ENCODE measurements around the gene LRRC41. TPM values are rescaled to one million over a fixed set of nuclear protein-coding genes. Genes with fewer than 3 reads are reported as not detected.

The LRRC41 gene
- total and polyA plus RNA-seq, 2 of the 13 experiments (the other 11 are each of a cell fraction or from before 2014, with no cell fraction given), result 48.1 to 53.6 TPM

DNA sequence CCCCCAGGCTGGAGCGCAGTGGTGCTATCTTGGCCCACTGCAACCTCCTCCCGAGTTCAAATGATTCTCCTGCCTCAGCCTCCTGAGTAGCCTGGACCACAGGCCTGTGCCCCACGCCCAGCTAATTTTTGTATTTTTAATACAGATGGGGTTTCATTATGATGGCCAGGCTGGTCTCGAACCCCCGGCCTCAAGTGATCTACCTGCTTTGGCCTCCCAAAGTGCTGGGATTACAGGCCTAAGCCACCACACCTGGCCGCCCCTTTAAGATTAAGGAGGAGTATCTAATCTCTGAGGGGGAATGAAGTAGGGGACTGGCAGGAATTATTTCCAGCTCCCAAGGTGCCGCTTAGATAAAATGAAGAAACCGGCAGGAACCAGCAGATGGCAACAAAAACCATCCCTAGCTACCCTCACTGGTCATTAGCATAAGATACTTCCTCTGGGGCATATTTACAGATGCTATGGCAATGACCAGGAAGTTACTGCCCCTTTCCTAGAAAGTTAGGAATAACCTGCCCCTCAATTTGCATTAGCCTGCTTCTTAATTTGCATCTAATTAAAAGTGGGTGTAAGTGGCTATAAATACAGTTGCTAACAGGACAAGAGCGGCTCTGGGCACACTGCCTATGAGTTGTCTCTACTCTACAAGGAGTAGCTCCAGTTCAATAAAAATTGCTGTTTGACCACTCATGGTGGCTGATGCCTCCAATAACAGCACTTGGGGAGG is 30.0 kb upstream of the LRRC41 start (continued):
- TF ChIP-seq, protein P1, sequence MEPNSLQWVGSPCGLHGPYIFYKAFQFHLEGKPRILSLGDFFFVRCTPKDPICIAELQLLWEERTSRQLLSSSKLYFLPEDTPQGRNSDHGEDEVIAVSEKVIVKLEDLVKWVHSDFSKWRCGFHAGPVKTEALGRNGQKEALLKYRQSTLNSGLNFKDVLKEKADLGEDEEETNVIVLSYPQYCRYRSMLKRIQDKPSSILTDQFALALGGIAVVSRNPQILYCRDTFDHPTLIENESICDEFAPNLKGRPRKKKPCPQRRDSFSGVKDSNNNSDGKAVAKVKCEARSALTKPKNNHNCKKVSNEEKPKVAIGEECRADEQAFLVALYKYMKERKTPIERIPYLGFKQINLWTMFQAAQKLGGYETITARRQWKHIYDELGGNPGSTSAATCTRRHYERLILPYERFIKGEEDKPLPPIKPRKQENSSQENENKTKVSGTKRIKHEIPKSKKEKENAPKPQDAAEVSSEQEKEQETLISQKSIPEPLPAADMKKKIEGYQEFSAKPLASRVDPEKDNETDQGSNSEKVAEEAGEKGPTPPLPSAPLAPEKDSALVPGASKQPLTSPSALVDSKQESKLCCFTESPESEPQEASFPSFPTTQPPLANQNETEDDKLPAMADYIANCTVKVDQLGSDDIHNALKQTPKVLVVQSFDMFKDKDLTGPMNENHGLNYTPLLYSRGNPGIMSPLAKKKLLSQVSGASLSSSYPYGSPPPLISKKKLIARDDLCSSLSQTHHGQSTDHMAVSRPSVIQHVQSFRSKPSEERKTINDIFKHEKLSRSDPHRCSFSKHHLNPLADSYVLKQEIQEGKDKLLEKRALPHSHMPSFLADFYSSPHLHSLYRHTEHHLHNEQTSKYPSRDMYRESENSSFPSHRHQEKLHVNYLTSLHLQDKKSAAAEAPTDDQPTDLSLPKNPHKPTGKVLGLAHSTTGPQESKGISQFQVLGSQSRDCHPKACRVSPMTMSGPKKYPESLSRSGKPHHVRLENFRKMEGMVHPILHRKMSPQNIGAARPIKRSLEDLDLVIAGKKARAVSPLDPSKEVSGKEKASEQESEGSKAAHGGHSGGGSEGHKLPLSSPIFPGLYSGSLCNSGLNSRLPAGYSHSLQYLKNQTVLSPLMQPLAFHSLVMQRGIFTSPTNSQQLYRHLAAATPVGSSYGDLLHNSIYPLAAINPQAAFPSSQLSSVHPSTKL (CRISPR knock-in tag; IDR thresholded peaks at IDR 0.05), result peak; percentile 12; the same call in 1 of the 2 replicates
- peak; percentile 46; the same call in 1 of the 2 replicates for TF ChIP-seq RXRB (CRISPR knock-in tag; IDR thresholded peaks at IDR 0.05; ENCODE audit: borderline replicate concordance)
- no peak for TF ChIP-seq BORCS8-MEF2B (CRISPR knock-in tag; IDR thresholded peaks at IDR 0.05)
- peak; percentile 65; the same call in 1 of the 2 replicates for TF ChIP-seq SMC3 (IDR thresholded peaks at IDR 0.05; ENCODE audit: low read length)
- no peak for TF ChIP-seq TAF15 (IDR thresholded peaks at IDR 0.05; ENCODE audit: low read depth, low read length, poor library complexity, severe bottlenecking)
- TF ChIP-seq ELF1 (CRISPR knock-in tag; IDR thresholded peaks at IDR 0.05), result peak; percentile 35; the same call in 1 of the 2 replicates
- TF ChIP-seq HMGA1 (CRISPR knock-in tag; conservative IDR thresholded peaks at IDR 0.05), result no peak
- TF ChIP-seq ARID3A (IDR thresholded peaks at IDR 0.05; ENCODE audit: low read depth, low read length), result 0 out of 2 replicates have a peak, but pooled peaks have one; percentile 10
- TF ChIP-seq ZNF773 (CRISPR knock-in tag; IDR thresholded peaks at IDR 0.05; ENCODE audit: borderline replicate concordance), result no peak
- peak; percentile 72 for TF ChIP-seq FOXA3 (CRISPR knock-in tag; IDR thresholded peaks at IDR 0.05)
- 0 out of 2 replicates have a peak, but pooled peaks have one; percentile 31 for TF ChIP-seq SAP130 (CRISPR knock-in tag; IDR thresholded peaks at IDR 0.05; ENCODE audit: low read depth)
- no peak for TF ChIP-seq ZNF768 (CRISPR knock-in tag; IDR thresholded peaks at IDR 0.05)
- TF ChIP-seq, protein P2, sequence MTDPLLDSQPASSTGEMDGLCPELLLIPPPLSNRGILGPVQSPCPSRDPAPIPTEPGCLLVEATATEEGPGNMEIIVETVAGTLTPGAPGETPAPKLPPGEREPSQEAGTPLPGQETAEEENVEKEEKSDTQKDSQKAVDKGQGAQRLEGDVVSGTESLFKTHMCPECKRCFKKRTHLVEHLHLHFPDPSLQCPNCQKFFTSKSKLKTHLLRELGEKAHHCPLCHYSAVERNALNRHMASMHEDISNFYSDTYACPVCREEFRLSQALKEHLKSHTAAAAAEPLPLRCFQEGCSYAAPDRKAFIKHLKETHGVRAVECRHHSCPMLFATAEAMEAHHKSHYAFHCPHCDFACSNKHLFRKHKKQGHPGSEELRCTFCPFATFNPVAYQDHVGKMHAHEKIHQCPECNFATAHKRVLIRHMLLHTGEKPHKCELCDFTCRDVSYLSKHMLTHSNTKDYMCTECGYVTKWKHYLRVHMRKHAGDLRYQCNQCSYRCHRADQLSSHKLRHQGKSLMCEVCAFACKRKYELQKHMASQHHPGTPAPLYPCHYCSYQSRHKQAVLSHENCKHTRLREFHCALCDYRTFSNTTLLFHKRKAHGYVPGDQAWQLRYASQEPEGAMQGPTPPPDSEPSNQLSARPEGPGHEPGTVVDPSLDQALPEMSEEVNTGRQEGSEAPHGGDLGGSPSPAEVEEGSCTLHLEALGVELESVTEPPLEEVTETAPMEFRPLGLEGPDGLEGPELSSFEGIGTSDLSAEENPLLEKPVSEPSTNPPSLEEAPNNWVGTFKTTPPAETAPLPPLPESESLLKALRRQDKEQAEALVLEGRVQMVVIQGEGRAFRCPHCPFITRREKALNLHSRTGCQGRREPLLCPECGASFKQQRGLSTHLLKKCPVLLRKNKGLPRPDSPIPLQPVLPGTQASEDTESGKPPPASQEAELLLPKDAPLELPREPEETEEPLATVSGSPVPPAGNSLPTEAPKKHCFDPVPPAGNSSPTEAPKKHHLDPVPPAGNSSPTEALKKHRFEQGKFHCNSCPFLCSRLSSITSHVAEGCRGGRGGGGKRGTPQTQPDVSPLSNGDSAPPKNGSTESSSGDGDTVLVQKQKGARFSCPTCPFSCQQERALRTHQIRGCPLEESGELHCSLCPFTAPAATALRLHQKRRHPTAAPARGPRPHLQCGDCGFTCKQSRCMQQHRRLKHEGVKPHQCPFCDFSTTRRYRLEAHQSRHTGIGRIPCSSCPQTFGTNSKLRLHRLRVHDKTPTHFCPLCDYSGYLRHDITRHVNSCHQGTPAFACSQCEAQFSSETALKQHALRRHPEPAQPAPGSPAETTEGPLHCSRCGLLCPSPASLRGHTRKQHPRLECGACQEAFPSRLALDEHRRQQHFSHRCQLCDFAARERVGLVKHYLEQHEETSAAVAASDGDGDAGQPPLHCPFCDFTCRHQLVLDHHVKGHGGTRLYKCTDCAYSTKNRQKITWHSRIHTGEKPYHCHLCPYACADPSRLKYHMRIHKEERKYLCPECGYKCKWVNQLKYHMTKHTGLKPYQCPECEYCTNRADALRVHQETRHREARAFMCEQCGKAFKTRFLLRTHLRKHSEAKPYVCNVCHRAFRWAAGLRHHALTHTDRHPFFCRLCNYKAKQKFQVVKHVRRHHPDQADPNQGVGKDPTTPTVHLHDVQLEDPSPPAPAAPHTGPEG (CRISPR knock-in tag; IDR thresholded peaks at IDR 0.05), result no peak
- no peak for TF ChIP-seq NONO (IDR thresholded peaks at IDR 0.05)
- no peak for TF ChIP-seq NONO (CRISPR knock-in tag; conservative IDR thresholded peaks at IDR 0.05)
- peak; percentile 98 for TF ChIP-seq BCL6 (CRISPR knock-in tag; IDR thresholded peaks at IDR 0.05)
- TF ChIP-seq ZNF670 (CRISPR knock-in tag; IDR thresholded peaks at IDR 0.05; ENCODE audit: borderline replicate concordance), result no peak
